ENCODE measurements around the gene SOCS2. TPM values are rescaled to one million over a fixed set of nuclear protein-coding genes. Genes with fewer than 3 reads are reported as not detected.
"Not testable (repeated sequence)": the region's sequence is repeated elsewhere in the genome, so short reads cannot be mapped to it uniquely, and the experiment has no call there.

Gene SOCS2
- total RNA-seq, 4 donors from 2014 or later, result 45.5 to 213 (median 79.4) TPM

DNA sequence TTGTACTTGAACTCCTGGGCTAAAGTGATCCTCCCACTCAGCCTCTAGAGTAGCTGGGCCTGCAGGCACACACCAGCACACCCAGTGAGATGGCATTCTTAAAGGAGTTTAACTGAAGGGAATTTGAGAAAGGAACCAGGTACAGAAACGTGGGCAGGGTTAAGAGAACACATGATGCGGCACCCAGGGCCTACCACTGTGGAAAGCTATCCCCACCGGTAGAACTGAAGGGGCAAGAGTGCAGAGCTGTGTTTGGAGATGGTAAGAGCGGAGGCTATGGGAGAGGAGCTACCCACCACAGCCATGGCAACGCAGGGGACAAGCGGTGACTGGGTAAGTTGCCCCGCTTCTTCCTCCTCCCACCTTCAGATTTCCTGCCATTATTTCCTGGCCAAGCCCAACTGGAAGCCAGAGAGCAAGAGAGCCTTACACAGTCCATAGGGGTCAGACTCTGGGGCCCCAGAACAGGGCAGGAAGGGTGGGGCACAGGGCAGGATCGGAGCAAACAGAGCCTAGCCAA is 46.5 kb downstream of the SOCS2 start:
- DNase-seq, result no peak
- H3K4me3 ChIP-seq, result no peak overlapping the region
- H3K36me3 ChIP-seq, result no peaks in the 10 kb centered on the region
- intact Hi-C loops (cut with DNase I; ENCODE audit: low total_unique reads) (no loop called here), in situ Hi-C loops (cut with MboI; ENCODE audit: low pct_ligation_motif_present in 1 of 4, low pct_unique_long_range_greater_than_20kb in 1 of 4, low sequenced_read_pairs in 3 of 4) (no loop called here)
- H3K27me3 ChIP-seq, result no peaks in the 10 kb centered on the region
- WGBS, 2 donors (ENCODE audit: low coverage in 1 of 2), result 93% methylated on average over 8 of the region's 8 CpGs; no CpG with 5 or more reads in 1 of the 2 donors
- TF ChIP-seq POLR2AphosphoS5 (IDR thresholded peaks at IDR 0.05) (no peak), POLR2A (IDR thresholded peaks at IDR 0.05) (no peak), CTCF (IDR thresholded peaks at IDR 0.05) (no peak), EP300 (IDR thresholded peaks at IDR 0.05; ENCODE audit: low read depth) (no peak)
- no peaks in the 10 kb centered on the region for H3K4me1 ChIP-seq
- H3K9me3 ChIP-seq, result no peaks in the 10 kb centered on the region
- H3K27ac ChIP-seq, result no peak overlapping the region

- Histone ChIP-seq H3K4me1 (no peaks in the 10 kb centered on the region), H3K27me3 (no peaks in the 10 kb centered on the region), H3K27ac (no peak overlapping the region), H3K9me3 (no peaks in the 10 kb centered on the region), H3K4me3 (no peak overlapping the region), H3K36me3 (no peaks in the 10 kb centered on the region)
- TF ChIP-seq POLR2AphosphoS5 (IDR thresholded peaks at IDR 0.05) (no peak), EP300 (IDR thresholded peaks at IDR 0.05; ENCODE audit: low read depth) (no peak), POLR2A (IDR thresholded peaks at IDR 0.05) (no peak), CTCF (IDR thresholded peaks at IDR 0.05) (no peak)
- no peak for DNase-seq
- in situ Hi-C loops (cut with MboI; ENCODE audit: low pct_ligation_motif_present in 1 of 4, low pct_unique_long_range_greater_than_20kb in 1 of 4, low sequenced_read_pairs in 3 of 4), result no loop called here
- WGBS, 2 donors (ENCODE audit: low coverage in 1 of 2), result 90 to 100% methylated on average over 1 to 2 of the region's 2 CpGs
- intact Hi-C loops (cut with DNase I; ENCODE audit: low total_unique reads), result no loop called here
These were observed 49.5 kb downstream of the SOCS2 start for GRCh38 chr12:93621986-93622385.

- H3K36me3 ChIP-seq, result no peaks in the 10 kb centered on the region
- in situ Hi-C loops (cut with MboI; ENCODE audit: low pct_ligation_motif_present in 1 of 4, low pct_unique_long_range_greater_than_20kb in 1 of 4, low sequenced_read_pairs in 3 of 4) (no loop called here), intact Hi-C loops (cut with DNase I; ENCODE audit: low total_unique reads) (no loop called here)
- H3K4me1 ChIP-seq, result no peaks in the 10 kb centered on the region
- H3K4me3 ChIP-seq, result no peak overlapping the region
- no peak for DNase-seq
- H3K9me3 ChIP-seq, result no peaks in the 10 kb centered on the region
- 77 to 91% methylated on average over 2 of the region's 2 CpGs for WGBS, 2 donors (ENCODE audit: low coverage in 1 of 2)
- TF ChIP-seq EP300 (IDR thresholded peaks at IDR 0.05; ENCODE audit: low read depth) (no peak), POLR2AphosphoS5 (IDR thresholded peaks at IDR 0.05) (no peak), CTCF (IDR thresholded peaks at IDR 0.05) (no peak), POLR2A (IDR thresholded peaks at IDR 0.05) (no peak)
- no peak overlapping the region for H3K27ac ChIP-seq
- H3K27me3 ChIP-seq, result no peaks in the 10 kb centered on the region
These were observed 50.0 kb downstream of the SOCS2 start for GRCh38 chr12:93622485-93622884.

GRCh38 chr12:93624595-93625294 is 52.3 kb downstream of the SOCS2 start:
- peak overlapping the region in 3 of 4 donors; percentile 1 to 54 (median 35) for H3K27ac ChIP-seq
- no peaks in the 10 kb centered on the region for H3K4me1 ChIP-seq
- no peak overlapping the region for H3K4me3 ChIP-seq

DNA sequence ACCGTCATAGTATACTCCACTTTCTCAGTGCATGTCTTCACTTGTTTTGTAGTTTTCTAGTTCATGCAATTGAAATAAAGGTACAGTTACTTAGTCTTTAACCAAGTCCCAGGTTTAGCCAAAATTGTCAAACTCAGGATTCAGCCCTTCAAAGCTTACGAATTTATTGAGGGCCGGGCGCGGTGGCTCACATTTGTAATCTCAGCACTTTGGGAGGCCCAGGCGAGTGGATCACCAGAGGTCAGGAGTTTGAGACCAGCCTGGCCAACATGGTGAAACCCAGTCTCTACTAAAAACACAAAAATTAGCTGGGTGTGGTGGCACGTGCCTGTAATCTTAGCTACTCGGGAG is 52.8 kb downstream of the SOCS2 start:
- intact Hi-C loops (cut with DNase I; ENCODE audit: low total_unique reads); H3K9me3 ChIP-seq; H3K4me3 ChIP-seq; DNase-seq; H3K4me1 ChIP-seq; H3K27me3 ChIP-seq; H3K36me3 ChIP-seq; in situ Hi-C loops (cut with MboI; ENCODE audit: low pct_ligation_motif_present in 1 of 4, low pct_unique_long_range_greater_than_20kb in 1 of 4, low sequenced_read_pairs in 3 of 4): not testable (repeated sequence)
- 71 to 80% methylated on average over 5 to 8 of the region's 8 CpGs for WGBS, 2 donors (ENCODE audit: low coverage in 1 of 2)
- peak overlapping the region in 2 of 4 donors; percentile 25 to 35 for H3K27ac ChIP-seq

More at GRCh38 chr12:93624595-93625294, 52.3 kb downstream of the SOCS2 start:
- WGBS, 2 donors (ENCODE audit: low coverage in 1 of 2), result 38 to 48% methylated on average over 2 of the region's 2 CpGs
- peak in 1 of 3 donors; percentile 34 for TF ChIP-seq POLR2AphosphoS5 (IDR thresholded peaks at IDR 0.05)
- no peak for TF ChIP-seq EP300 (IDR thresholded peaks at IDR 0.05; ENCODE audit: low read depth)
- TF ChIP-seq CTCF (IDR thresholded peaks at IDR 0.05), result no peak
- TF ChIP-seq POLR2A (IDR thresholded peaks at IDR 0.05), result no peak
- H3K27me3 ChIP-seq, result no peaks in the 10 kb centered on the region
- no peaks in the 10 kb centered on the region for H3K36me3 ChIP-seq
- intact Hi-C loops (cut with DNase I; ENCODE audit: low total_unique reads) (no loop called here), in situ Hi-C loops (cut with MboI; ENCODE audit: low pct_ligation_motif_present in 1 of 4, low pct_unique_long_range_greater_than_20kb in 1 of 4, low sequenced_read_pairs in 3 of 4) (no loop called here)
- DNase-seq, result no peak
- H3K9me3 ChIP-seq, result no peaks in the 10 kb centered on the region
